Panc1 (cell line): Measurements from ENCODE around the gene GPR180. TPM values are rescaled to one million over a fixed set of nuclear protein-coding genes. Genes with fewer than 3 reads are reported as not detected.

Experiments used
- ATAC-seq: fragments of 200-7000 bp; cut with Tn5 transposase; 2 replicates; pipeline ENCODE4 v1.9.1; 2020; ENCODE audit warnings: mild to moderate bottlenecking, moderate library complexity
- Bru-seq: library from RNA; stranded (reverse); fragments of 400-500 nt; gene quantifications from one replicate; lab custom pipeline; 2021; lab: Mats Ljungman, UMichigan
- BruChase-seq, 2 experiments: library from RNA; stranded (reverse); fragments of 400-500 nt; gene quantifications; one replicate each; lab custom pipeline; 2021; lab: Mats Ljungman, UMichigan
- BruUV-seq: library from RNA; stranded (reverse); fragments of 400-500 nt; replicated peaks from 2 replicates; lab custom pipeline; 2021; lab: Mats Ljungman, UMichigan
- CTCF ChIA-PET: fragments of 300-600 bp; sonication (Branson Sonifier 250); formaldehyde crosslinking; loops from one replicate; lab custom pipeline; 2022; ENCODE audit warnings: antibody characterized with exemption; lab: Charles Lee
- POLR2A ChIA-PET: fragments of 300-600 bp; sonication (Branson Sonifier 250); formaldehyde crosslinking; loops from one replicate; lab custom pipeline; 2022; ENCODE audit warnings: antibody characterized with exemption; lab: Charles Lee
- DNase-seq: peaks from one replicate; pipeline ENCODE4 v3.0.0-alpha.2; 2010; ENCODE audit warnings: low read depth, low spot score
- H3K27ac ChIP-seq: 2 replicates; pipeline ENCODE4 v1.5.1; 2011; ENCODE audit warnings: mild to moderate bottlenecking, low read length, inconsistent platforms
- H3K27me3 ChIP-seq: fragments of 200-500 bp; sonication (Bioruptor generic); 2 replicates; pipeline ENCODE4 v1.6.0; 2014; ENCODE audit warnings: low read length, inconsistent platforms; ENCODE audit not compliant: control insufficient read depth, insufficient read depth
- H3K36me3 ChIP-seq: fragments of 200-500 bp; sonication (Bioruptor generic); 2 replicates; pipeline ENCODE4 v1.5.1; 2014; ENCODE audit warnings: inconsistent platforms, mild to moderate bottlenecking, low read length, moderate library complexity; ENCODE audit not compliant: control insufficient read depth, insufficient read depth
- H3K4me1 ChIP-seq: 2 replicates; pipeline ENCODE4 v1.5.1; 2011; ENCODE audit warnings: inconsistent platforms, mild to moderate bottlenecking, low read length, moderate library complexity; ENCODE audit not compliant: control insufficient read depth, insufficient read depth
- H3K4me3 ChIP-seq, 2 experiments: 2 replicates each; pipeline ENCODE4 v1.5.1; 2011 to 2012; ENCODE audit warnings: low read depth in 2 of 2, low read length in 2 of 2, mild to moderate bottlenecking in 2 of 2, inconsistent platforms in 1 of 2, moderate library complexity in 1 of 2
- H3K9me3 ChIP-seq: fragments of 200-500 bp; sonication (Bioruptor generic); 2 replicates; pipeline ENCODE4 v1.5.1; 2014; ENCODE audit warnings: low read depth, mild to moderate bottlenecking, inconsistent platforms, low read length, moderate library complexity; ENCODE audit not compliant: control insufficient read depth, insufficient read depth
- POLR2AphosphoS5 ChIP-seq: IDR thresholded peaks from 2 replicates; pipeline ENCODE4 v1.6.1; 2012; ENCODE audit warnings: mild to moderate bottlenecking, low read depth, low read length, moderate library complexity
- REST ChIP-seq, 2 experiments: IDR thresholded peaks; 2 replicates each; pipeline ENCODE4 v1.6.1; 2011 to 2012; ENCODE audit warnings: low read depth in 2 of 2, control low read depth in 1 of 2, low read length in 1 of 2, mild to moderate bottlenecking in 1 of 2, moderate library complexity in 1 of 2; ENCODE audit not compliant: insufficient read depth in 1 of 2
- SIN3A ChIP-seq: IDR thresholded peaks from 2 replicates; pipeline ENCODE4 v1.6.1; 2012; ENCODE audit warnings: low read depth, mild to moderate bottlenecking, low read length, moderate library complexity, borderline replicate concordance; ENCODE audit not compliant: insufficient read depth
- TCF7L2 ChIP-seq: IDR thresholded peaks from 2 replicates; pipeline ENCODE4 v1.6.1; 2011; ENCODE audit warnings: mild to moderate bottlenecking, low read depth, low read length, inconsistent platforms
- in situ Hi-C: cut with HindIII; loops from 2 replicates; pipeline ENCODE4 v1.10.0; 2016; ENCODE audit warnings: low sequenced_read_pairs, low pct_unique_long_range_greater_than_20kb
- intact Hi-C: fragments of 100-400 bp; cut with micrococcal nuclease; formaldehyde crosslinking; loops from one replicate; pipeline ENCODE4 v1.10.0; 2022; ENCODE audit not compliant: unreplicated experiment
- long read RNA-seq: library from polyadenylated mRNA; unstranded; transcript quantifications from one replicate; pipeline ENCODE4 v2.0.0, GENCODE V29; 2021; ENCODE audit not compliant: unreplicated experiment
- polyA plus RNA-seq: library from polyadenylated mRNA; unstranded; fragments of >200 nt; gene quantifications from one replicate; pipeline ENCODE4 v1.2.1, GENCODE V29; 2012; ENCODE audit warnings: missing spikeins; ENCODE audit not compliant: insufficient read length
- total RNA-seq: library from RNA; stranded (reverse); gene quantifications from one replicate; pipeline ENCODE4 v1.2.1, GENCODE V29; 2021; ENCODE audit not compliant: unreplicated experiment
- TF ChIP-seq, protein P1 (sequence below): fragments of 450-650 bp; IDR thresholded peaks from 2 replicates; pipeline ENCODE4 v1.5.1; 2017; ENCODE audit warnings: mild to moderate bottlenecking

Gene GPR180
- total RNA-seq: 7.1 TPM
- 2.6 TPM for polyA plus RNA-seq
- Bru-seq, nascent RNA: percentile 83 among the genes with signal in this experiment
- percentile 85 among the genes with signal in this experiment for BruChase-seq, experiment 1, labeled RNA remaining after a 2-hour chase
- BruChase-seq, experiment 2, labeled RNA remaining after a 6-hour chase: percentile 85 among the genes with signal in this experiment
- long read RNA-seq, full-length matches to known transcripts: 43 of 61 reads
- long read RNA-seq, partial matches to known transcripts: 0 of 61 reads
- long read RNA-seq, other reads (novel, unspliced or antisense): 18 of 61 reads

GRCh38 chr13:94601446-94602431 lies at the start of gene GPR180:
Gene GPR180, plus strand, starts transcription at chr13:94601857. Its CDS starts 71 bp downstream, at chr13:94601928.
- CTCF ChIA-PET: no interaction called here
- peak; percentile 73 for DNase-seq
- Histone ChIP-seq H3K36me3 (peaks cover 9% of the 10 kb centered on the region), H3K9me3 (no peaks in the 10 kb centered on the region), H3K4me3 (peak within 1 kb of the TSS; percentile 72 to 90), H3K27me3 (no peaks in the 10 kb centered on the region), H3K4me1 (peaks cover 9% of the 10 kb centered on the region; the same call in 1 of the 2 replicates), H3K27ac (peak within 1 kb of the TSS; percentile 90)
- POLR2A ChIA-PET: no interaction called here
- in situ Hi-C loops: no loop called here
- intact Hi-C loops: no loop called here
- ATAC-seq: peak; percentile 100
- TF ChIP-seq REST (IDR thresholded peaks at IDR 0.05; ENCODE audit: insufficient read depth in 1 of 2, low read depth in 2 of 2, low read length in 1 of 2) (0 out of 4 replicates have a peak, but pooled peaks of 1 of the 2 experiments have one; percentile 9), SIN3A (peak; percentile 60; the same call in 1 of the 2 replicates), POLR2AphosphoS5 (peak; percentile 67), TCF7L2 (no peak)
- TF ChIP-seq, protein P1, sequence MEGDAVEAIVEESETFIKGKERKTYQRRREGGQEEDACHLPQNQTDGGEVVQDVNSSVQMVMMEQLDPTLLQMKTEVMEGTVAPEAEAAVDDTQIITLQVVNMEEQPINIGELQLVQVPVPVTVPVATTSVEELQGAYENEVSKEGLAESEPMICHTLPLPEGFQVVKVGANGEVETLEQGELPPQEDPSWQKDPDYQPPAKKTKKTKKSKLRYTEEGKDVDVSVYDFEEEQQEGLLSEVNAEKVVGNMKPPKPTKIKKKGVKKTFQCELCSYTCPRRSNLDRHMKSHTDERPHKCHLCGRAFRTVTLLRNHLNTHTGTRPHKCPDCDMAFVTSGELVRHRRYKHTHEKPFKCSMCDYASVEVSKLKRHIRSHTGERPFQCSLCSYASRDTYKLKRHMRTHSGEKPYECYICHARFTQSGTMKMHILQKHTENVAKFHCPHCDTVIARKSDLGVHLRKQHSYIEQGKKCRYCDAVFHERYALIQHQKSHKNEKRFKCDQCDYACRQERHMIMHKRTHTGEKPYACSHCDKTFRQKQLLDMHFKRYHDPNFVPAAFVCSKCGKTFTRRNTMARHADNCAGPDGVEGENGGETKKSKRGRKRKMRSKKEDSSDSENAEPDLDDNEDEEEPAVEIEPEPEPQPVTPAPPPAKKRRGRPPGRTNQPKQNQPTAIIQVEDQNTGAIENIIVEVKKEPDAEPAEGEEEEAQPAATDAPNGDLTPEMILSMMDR: no peak
- BruUV-seq: no TSS peak

DNA sequence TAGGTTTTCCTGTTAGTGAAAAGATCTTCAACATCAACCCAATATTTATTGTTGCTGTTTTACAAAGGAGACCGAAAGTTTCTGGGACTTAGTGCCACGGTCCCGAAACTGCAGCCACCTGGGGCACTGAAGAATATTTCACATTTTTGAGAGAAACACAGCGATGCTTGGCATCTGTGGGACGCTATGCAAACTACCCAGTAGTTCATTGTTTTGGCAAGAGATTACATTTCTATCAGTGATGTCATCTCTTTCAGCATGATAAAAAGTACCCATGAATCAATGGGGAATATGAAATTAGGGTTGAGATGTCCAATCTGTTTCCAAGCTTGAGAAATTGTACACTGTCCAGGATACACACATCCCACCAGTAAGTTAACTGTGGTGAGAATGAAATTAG lies 49.6 kb upstream of the GPR180 start:
- POLR2A ChIA-PET: no interaction called here
- Histone ChIP-seq H3K27ac (no peak overlapping the region), H3K36me3 (no peaks in the 10 kb centered on the region), H3K27me3 (no peaks in the 10 kb centered on the region), H3K4me1 (peaks cover 4% of the 10 kb centered on the region), H3K4me3 (no peak overlapping the region), H3K9me3 (no peaks in the 10 kb centered on the region)
- no TSS peak for BruUV-seq
- intact Hi-C loops: no loop called here
- in situ Hi-C loops: no loop called here
- no peak for ATAC-seq
- TF ChIP-seq POLR2AphosphoS5: no peak
- TF ChIP-seq REST (IDR thresholded peaks at IDR 0.05; ENCODE audit: insufficient read depth in 1 of 2, low read depth in 2 of 2, low read length in 1 of 2): no peak
- no peak for TF ChIP-seq SIN3A
- TF ChIP-seq TCF7L2: no peak
- TF ChIP-seq, protein P1: no peak
- no peak for DNase-seq
- CTCF ChIA-PET: no interaction called here
